ENCODE results near the gene OR4D10. TPM values are rescaled to one million over a fixed set of nuclear protein-coding genes. Genes with fewer than 3 reads are reported as not detected.

The OR4D10 gene
- total and polyA plus RNA-seq, 2 experiments from 2014 or later: not detected

GRCh38 chr11:59503276-59503675 lies 30.2 kb downstream of the OR4D10 start, which contains the start of gene OR4D11 (continued):
- no peak for TF ChIP-seq ZNF462 (CRISPR knock-in tag; IDR thresholded peaks at IDR 0.05)
- TF ChIP-seq ZNF114 (CRISPR knock-in tag; IDR thresholded peaks at IDR 0.05): no peak
- TF ChIP-seq STAT1 (IDR thresholded peaks at IDR 0.05; ENCODE audit: unreplicated experiment): no peak
- TF ChIP-seq REST (IDR thresholded peaks at IDR 0.05; ENCODE audit: unreplicated experiment): no peak
- no peak for TF ChIP-seq JUNB (IDR thresholded peaks at IDR 0.05; ENCODE audit: unreplicated experiment)
